GM19468 (cell line): ENCODE data around the gene HORMAD2.
"Not testable (repeated sequence)": the region's sequence is repeated elsewhere in the genome, so short reads cannot be mapped to it uniquely, and the experiment has no call there.

Experiments used
- ATAC-seq: cut with Tn5 transposase; IDR thresholded peaks from one replicate; pipeline ENCODE4 v1.9.1; 2021; ENCODE audit warnings: mild to moderate bottlenecking, moderate library complexity, moderate number of reproducible peaks; ENCODE audit not compliant: unreplicated experiment; ENCODE audit errors: extremely low read depth

Gene HORMAD2

GRCh38 chr22:30097861-30098260 is 17.6 kb downstream of the HORMAD2 start:
- no peak for ATAC-seq

DNA sequence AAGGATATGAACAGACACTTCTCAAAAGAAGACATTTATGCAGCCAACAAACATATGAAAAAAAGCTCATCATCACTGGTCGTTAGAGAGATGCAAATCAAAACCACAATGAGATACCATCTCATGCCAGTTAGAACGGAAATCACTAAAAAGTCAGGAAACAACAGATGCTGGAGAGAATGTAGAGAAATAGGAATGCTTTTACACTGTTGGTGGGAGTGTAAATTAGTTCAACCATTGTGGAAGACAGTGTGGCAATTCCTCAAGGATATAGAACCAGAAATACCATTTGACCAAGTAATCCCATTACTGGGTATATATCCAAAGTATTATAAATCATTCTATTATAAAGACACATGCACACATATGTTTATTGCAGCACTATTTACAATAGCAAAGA is 20.5 kb downstream of the HORMAD2 start:
- not testable (repeated sequence) for ATAC-seq

GRCh38 chr22:30104501-30105156 is 24.4 kb downstream of the HORMAD2 start:
- ATAC-seq = no peak

DNA sequence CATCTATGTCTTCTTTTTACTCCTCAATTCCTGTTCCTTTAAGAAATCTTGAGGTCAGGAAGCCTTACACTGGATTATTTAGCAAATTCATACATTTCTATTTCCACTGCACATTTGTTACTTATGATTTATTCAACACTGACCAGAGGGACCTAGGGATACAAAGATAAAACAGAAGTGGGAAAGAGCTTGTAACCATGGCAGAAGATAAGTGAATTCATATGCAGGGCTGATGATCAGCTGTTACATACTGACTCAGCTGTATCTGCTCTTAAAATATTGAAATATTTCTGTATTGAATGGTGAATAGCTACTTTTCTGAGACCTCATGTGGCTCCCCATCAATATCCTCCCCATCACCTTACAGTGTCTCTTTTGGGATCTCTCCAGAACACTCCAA is 25.2 kb downstream of the HORMAD2 start:
- no peak for ATAC-seq

GRCh38 chr22:30113494-30113893 is 33.2 kb downstream of the HORMAD2 start:
- ATAC-seq = no peak

- no peak for ATAC-seq
Observed at GRCh38 chr22:30114361-30114760, 34.1 kb downstream of the HORMAD2 start.

- ATAC-seq = no peak
Observed at GRCh38 chr22:30115705-30116104, 35.4 kb downstream of the HORMAD2 start.

DNA sequence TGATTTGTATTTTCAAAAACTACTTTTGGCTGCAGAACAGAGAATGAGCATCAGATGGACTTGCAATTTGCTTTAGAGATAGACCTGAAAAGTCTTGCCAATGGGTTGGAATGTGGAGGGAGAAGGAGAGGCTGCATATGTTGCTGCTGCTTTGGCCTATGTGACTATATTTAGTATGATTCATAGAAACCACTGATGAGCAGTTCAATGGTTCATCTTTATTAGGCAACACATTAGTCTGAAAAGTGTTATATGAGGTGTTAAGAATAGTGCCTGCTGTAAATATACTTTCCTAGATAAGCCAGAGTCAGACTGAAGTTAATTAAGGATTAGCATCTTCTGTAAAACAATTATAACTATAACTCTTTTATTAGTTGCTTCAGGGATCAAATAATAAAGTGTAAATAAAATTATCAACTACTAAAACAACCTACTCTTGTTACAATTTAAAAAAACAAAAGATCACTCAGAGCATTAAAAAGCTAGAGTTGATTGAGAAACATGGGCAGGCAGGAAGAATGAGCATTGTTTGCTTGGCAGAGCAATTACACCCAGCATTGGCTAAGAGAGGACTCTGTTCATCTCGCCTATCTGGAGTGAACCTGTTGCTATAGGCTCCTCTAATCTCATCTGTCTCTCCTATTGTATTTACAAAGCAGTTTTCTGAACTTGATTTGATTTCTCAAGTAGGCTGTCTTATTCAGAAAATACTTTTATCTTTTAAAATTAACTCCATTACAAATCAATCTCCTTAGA is 36.3 kb downstream of the HORMAD2 start:
- no peak for ATAC-seq

GRCh38 chr22:30117256-30117655 is 37.0 kb downstream of the HORMAD2 start:
- no peak for ATAC-seq

DNA sequence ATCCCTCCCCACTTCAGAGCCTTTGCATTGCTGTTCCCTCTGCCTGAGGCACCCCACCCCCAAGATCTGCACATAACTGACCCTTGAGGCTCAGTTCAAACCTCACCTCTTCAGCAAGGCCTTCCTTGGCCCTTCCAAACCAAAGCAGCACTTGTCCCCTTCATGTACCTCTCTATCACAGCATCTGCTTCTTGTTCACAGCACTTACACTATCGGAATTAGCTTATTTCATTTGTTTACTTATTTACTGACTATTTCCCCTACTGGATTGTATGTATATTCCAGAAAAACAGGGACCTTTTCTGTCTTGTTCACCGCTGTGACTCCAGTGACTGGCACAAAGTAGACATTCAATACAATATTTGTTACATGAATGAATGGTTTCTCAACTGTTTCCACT is 38.0 kb downstream of the HORMAD2 start:
- no peak for ATAC-seq

GRCh38 chr22:30121960-30122359 is 41.7 kb downstream of the HORMAD2 start:
- ATAC-seq = no peak

GRCh38 chr22:30123463-30123862 is 43.2 kb downstream of the HORMAD2 start:
- ATAC-seq = no peak

GRCh38 chr22:30127749-30128166 is 47.5 kb downstream of the HORMAD2 start:
- ATAC-seq = no peak

DNA sequence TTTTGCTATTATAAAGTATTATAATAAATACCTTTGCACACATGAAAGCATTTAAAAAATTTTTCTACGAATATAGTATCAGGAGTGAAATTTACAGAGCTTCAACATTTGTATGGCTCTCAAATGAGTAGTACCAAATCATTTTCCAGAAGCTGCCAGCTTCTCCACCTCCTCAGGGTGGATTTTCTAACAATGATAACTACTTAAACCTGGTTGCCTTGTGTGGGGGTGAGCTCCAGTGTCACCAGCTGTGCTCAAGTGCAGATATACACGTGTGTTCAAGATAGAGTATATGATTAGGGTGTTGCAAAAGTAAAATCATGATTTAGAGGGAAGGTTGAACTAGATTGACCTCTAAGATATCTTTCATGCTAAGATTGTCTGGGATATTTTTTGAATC is 48.2 kb downstream of the HORMAD2 start:
- no peak for ATAC-seq

- ATAC-seq = no peak
Observed at GRCh38 chr22:30129636-30130035, 49.4 kb downstream of the HORMAD2 start.

DNA sequence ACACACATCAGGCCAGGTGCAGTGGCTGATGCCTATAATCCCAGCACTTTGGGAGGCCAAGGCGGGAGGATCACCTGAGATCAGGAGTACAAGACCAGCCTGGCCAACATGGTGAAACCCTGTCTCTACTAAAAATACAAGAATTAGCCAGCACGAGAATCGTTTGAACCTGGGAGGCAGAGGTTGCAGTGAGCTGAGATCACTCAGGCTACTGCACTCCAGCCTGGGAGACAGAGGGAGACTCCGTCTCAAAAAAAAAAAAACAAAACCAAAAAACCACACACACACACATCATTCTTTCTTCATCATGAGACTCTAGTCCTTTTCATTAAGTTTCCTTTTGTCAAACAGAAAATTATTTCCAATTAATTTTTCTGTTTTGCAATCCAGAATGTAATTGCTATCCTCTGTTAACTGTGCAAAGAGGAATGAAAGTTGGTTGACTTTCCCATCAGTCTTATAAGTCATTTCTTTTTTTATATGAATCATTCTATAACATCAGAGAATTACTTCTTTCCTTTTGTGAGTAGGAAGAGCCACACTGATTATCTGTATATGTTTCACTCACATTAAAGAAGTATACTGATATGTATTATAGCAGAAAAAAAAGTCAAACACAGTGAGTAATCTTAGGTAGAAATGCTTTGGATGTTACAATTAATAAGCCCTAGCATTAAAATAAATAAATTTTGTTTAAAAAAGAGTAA is 52.2 kb downstream of the HORMAD2 start:
- no peak for ATAC-seq

GRCh38 chr22:30140414-30140813 is 60.1 kb downstream of the HORMAD2 start:
- ATAC-seq = no peak

DNA sequence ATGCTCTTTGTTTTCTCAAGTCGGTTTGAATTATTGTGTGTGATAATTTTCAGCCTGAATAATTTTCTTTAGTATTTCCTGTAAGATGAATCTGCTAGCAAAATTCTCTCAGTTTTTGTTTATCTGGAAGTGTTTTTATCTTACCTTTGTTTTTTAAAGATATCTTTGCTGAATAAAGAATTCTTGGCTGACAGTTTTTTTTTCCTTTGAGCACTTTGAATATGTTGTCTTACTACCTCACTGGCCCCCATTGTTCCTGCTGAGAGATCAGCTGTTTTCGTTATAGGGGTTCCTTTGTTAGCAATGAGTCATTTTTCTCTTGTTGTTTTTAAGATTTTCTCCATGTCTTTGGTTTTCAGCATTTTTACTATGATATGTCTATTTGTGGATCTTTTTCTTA is 63.0 kb downstream of the HORMAD2 start:
- no peak for ATAC-seq

GRCh38 chr22:30144391-30144790 is 64.1 kb downstream of the HORMAD2 start:
- ATAC-seq = no peak

DNA sequence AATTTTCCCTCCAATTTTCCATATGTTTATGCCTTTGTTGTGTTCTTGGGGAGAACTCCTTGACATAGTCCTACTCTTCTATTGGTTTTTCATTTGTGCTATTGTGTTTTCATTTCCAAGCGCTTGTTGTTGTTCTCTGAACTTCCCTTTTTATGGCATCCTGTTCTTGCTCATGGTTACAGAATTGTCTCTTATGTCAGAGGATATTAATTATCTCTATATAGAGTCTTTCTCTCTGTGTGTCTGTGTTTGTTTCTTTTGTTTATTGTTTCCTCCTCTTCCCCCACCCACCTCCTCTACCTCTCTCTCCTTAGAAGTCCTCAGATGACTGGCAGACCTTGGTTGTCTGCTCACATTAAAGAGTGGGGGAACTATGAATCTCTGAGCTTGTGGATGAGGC is 69.9 kb downstream of the HORMAD2 start:
- no peak for ATAC-seq

DNA sequence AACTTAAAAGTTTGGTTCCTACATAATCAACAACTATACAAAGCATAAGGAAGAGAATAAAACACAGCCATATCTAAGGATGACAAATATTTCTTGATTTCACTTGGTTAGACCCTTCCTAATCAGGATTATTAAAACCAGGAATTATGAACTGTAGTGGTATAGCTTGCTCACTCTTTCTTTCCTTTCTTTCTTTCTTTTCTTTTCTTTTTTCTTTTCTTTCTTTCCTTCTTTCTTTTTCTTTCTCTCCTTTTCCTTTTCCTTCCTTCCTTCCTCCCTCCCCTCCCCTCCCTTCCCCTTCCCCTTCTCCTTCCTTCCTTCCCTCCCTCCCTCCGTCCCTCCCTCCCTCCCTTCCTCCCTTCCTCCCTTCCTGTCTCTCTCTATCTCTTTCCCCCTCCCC is 78.0 kb downstream of the HORMAD2 start:
- ATAC-seq = no peak
